HG03135 (cell line): ENCODE results near the gene MGAT4A.
A peak's percentile ranks its signal among the peaks of the same experiment; 100 is the strongest.

Source experiments
- ATAC-seq: cut with Tn5 transposase; IDR thresholded peaks from one replicate; pipeline ENCODE4 v1.9.1; 2021; ENCODE audit warnings: mild to moderate bottlenecking, moderate library complexity; ENCODE audit not compliant: unreplicated experiment

MGAT4A gene

DNA sequence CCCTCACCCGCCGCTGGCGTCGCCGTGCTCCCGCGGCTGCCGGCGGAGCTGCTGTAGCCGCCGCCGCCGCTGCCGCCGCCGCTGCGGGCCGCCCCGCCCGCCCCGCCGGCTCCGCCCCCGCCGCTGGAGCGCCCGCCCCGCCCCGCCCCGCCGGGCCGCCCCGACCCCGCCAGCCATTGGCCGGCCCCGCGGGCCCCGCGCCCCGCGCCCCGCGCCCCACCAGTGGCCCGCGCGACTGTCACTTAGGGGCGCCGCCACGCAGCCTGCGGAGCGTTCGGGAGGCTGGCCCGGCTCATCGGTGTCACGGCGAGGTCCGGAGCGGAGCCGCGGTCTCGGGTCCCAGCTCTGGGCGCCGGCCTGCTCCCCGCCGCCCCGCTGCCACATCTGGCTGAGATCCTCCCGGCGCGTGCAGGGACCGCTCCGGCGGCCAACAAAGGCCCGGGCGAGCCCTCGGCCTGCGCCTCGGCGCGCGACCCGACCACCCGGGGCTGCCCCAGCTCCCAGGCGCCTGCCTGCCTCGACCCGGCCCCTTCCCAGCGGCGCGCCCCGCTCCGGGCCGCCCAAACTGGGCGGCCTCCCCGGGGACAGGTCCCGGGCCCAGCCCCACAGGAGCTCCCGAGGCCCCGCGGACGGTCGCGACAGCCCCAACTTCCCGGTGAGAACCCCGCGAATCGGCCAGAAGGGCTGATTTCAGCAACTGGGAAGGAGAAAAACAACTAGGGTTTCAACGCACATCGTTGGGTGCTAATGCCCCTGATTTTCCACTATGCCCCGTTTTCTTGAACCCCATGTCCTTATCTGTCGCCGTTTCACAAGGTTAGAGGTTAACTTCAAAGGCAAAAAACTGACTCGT is at the start of gene MGAT4A:
TSS of gene MGAT4A (minus strand) at position 92 of the 853 bp plus-strand sequence. CDS start 4,800 bp downstream, outside the sequence.
- peak; percentile 81 for ATAC-seq

- ATAC-seq = no peak
These were observed 48.0 kb upstream of the MGAT4A start for GRCh38 chr2:98778741-98779483.

- ATAC-seq = no peak
These were observed 47.2 kb upstream of the MGAT4A start for GRCh38 chr2:98778151-98778550.

GRCh38 chr2:98777710-98778109 is 46.8 kb upstream of the MGAT4A start:
- ATAC-seq = no peak

DNA sequence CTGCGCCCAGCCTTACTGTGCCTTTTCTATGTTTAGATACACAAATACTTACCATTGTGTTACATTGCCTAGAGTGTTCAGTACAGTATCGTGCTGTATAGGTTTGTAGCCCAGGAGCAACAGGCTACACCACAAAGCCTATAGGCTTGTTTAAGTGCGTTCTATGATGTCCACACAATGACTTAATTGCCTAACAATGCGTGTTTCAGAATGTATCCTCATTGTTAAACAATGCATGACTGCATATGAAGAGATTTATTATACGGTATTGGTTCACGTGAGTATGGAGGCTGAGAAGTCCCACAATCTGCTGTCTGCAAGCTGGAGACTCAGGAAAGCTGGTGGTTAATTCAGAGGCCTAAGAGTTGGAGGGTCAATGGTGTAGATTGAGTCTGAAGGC is 46.1 kb upstream of the MGAT4A start:
- ATAC-seq = no peak

DNA sequence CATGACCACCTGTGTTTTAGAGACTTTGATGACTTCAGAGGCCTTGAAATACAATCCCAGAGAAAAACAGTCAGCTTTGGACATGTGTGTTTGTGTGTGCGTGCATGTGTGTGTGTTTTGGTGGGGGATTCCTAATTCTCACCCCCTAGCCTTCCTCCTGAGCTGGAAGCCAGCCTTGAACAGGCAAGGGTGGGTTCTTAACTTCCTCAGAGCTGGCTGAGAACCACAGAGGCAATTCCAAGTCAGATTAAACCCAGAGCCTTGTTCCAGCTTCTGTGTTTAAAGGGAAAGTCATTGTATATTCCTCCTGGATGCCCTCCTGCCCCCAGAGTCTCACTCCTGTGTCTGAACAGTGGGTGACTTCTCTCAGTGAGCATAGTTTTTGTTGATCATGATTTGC is 45.2 kb upstream of the MGAT4A start:
- ATAC-seq = no peak

DNA sequence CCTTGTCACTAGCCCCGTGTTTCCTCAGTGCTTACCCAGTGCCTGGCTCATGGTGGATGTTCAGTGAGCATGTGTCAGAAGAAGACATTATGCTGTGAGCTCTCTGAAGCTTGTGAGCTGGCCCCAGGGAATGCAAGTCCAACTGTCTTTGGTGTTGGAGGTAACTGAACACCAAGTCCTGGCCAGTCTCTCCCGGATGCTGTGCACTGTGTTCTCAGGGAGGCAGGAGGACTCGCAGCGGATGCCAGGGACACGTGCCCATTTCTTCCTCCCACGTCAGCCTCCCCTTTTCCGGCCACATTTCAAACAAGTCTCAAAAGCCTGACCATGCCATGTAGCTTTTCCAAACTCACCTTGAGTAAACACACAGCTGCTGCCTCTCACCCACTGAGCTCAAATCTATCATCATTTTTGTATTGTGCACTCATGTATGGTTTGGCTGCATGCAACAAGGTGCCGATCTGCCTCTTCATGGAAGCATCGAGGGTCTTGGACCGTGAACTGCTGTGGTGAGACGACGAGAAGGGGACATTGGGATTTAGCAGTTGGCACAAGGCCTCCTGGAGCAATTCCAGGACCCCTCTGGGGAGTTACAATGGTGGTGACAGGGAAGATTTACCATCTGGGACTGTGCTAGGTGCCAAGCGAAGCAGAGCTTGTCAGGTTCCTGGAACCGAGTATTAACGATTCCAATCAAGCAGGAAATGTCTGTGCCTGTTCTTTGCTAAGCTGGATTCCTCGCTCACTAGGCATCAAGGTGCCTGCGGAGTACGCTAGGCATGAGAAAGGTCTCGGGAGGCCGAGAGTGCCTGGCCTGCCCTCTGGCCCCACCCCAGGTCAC is 44.4 kb upstream of the MGAT4A start:
- no peak for ATAC-seq

GRCh38 chr2:98773907-98774306 is 43.0 kb upstream of the MGAT4A start:
- ATAC-seq = no peak

- no peak for ATAC-seq
These were observed 42.2 kb upstream of the MGAT4A start for GRCh38 chr2:98773169-98773568.

- no peak for ATAC-seq
These were observed 41.6 kb upstream of the MGAT4A start for GRCh38 chr2:98772536-98772935.

DNA sequence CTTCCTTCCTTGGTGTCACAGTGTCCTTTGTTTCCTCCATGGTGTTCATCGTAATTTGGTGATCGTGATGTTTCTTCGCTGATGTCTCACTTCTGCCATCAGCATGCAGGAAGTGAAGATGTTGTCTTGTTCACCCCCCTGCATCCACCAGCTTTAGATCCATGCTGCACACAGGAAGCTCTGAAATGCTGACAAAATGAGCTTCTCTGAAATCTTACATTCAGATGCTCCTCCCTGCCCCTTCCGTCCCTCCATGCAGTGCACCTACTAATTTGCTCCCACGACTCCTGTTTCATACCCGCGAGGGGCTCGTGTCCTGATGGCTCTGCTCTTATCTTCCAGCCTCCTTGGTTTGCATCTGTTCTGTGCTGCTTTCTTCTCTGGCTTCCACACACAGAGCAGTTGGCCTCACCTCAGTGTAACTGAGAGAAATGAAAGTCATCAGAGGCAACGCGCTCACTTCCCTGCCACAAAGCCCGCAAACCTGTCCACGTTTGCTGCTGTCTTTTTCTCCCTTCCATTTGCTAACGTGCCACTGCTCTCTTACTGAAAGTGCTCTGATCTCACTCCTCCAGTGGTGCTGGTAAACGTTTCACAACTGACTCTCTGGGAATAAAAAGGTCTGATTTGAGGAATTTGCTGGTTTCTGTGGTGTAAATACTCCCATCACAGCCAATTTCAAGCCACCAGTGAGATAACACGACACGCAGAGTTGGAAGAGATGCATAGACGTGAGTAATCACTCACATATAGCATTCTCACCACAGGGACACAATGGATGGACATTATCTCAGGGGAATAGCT is 41.0 kb upstream of the MGAT4A start:
- ATAC-seq = no peak

- ATAC-seq = no peak
These were observed 40.3 kb upstream of the MGAT4A start for GRCh38 chr2:98771264-98771663.

- ATAC-seq = no peak
These were observed 38.9 kb upstream of the MGAT4A start for GRCh38 chr2:98769784-98770183.

GRCh38 chr2:98769114-98769476 is 38.2 kb upstream of the MGAT4A start:
- no peak for ATAC-seq

DNA sequence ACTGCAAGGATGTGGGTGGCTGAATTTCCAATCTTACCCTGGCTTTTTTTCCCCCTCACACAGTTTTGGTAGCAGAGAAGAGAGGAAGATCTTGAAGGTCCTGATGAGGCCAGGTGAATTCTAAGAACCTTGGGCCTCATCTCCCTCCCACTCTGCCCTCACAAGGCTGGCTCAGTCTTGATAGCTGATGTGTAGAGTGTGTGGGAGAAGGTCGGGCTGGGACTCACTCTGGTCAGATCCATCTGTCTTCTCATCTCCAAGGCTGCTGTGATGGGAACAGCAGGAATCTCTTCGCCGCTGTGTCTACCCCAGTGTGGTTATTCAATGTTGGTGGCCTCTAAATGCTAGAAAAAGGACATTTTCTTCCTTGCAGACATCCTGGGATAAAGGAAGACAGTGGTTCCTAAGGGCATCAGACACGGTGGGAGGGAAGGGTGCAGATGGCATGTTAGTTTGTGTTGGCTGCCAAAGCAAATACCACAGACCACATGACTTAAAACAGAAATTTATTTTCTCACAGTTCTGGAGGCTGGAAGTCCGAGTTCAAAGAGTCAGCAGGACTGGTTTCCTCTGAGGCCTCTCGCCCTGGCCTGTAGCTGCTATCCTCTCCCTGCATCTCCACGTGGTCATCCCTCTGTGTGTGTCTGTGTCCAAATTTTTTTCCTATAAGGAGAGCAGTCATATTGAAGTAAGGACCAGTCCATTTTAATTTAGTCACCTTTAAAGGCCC is 37.6 kb upstream of the MGAT4A start:
- ATAC-seq = no peak

DNA sequence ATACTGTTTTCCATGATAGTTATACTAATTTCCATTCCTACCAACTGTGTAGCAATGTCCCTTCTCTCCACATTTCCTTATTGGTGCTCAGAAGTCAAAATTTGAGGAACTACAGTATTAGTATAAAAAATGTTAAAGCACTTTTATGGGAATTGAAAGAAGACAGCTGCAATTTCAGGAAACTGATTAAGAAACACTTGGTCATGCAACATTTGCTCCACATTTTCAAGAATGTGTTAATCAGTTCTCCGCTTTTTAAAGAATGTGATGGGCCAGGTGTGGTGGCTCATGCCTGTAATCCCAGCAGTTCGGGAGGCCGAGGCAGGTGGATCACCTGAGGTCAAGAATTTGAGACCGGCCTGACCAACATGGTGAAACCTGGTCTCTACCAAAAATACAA is 33.6 kb upstream of the MGAT4A start:
- no peak for ATAC-seq

DNA sequence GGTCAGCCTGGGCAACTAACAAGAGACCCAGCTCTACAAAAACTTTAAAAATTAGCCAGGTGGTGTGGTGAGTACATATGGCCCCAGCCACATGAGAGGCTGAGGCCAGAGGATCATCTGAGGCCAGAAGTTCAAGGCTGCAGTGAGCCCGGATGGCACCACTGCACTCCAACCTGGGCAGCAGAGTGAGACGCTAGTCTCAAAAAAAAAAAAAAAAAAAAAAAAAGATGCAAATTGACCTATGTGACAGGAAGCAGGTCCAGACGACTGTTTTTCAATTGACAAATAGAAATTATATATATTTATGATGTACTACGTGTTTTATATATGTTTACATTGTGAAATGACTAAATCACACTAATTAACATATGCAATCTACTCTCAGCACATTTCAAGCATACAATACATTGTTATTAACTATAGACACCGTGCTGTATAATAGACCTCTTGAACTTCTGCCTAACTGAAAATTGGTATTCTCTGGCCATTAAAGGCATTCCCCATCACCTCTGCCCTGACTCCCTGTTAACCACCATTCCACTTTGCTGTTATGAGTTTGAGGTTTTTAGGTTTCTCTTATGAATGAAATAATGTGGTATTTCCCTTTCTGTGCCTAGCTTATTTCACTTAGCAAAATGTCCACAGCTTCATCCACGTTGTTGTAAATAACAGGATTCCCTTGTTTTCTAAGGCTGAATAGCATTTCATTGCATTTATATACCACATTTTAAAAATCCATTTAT is 32.4 kb upstream of the MGAT4A start:
- ATAC-seq = no peak

DNA sequence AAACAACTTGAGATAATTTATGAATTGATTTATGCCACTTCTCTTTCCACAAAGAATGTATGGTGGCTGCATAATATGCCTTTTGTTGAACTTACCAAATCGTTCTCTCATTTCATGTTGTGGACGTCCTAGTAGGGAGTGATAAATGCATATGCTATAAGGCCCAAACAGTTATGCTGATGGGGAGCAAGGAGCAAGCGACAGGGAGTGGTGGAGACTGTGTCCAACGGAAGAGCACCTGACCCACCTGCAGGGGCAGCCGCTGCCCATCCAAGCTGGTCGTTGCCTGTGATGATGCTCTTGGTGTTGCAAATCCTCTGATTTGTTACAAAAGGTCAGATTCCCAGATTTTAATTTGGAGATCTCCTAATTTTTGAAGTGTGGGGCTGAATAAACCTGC is 31.0 kb upstream of the MGAT4A start:
- ATAC-seq = no peak

- no peak for ATAC-seq
These were observed 30.4 kb upstream of the MGAT4A start for GRCh38 chr2:98761267-98761781.
